HepG2 (cell line): ENCODE results near the gene PCDHGA7. TPM values are rescaled to one million over a fixed set of nuclear protein-coding genes. Genes with fewer than 3 reads are reported as not detected.

Experiments used
- ATAC-seq: fragments of 200-7000 bp; cut with Tn5 transposase; 3 replicates; pipeline ENCODE4 v1.9.1; 2020; ENCODE audit warnings: mild to moderate bottlenecking, moderate library complexity
- BruUV-seq: library from RNA; stranded (reverse); fragments of 400-500 nt; replicated peaks from 2 replicates; lab custom pipeline; 2021; lab: Mats Ljungman, UMichigan
- CTCF ChIA-PET: fragments of 300-600 bp; formaldehyde crosslinking; extraction: SDS; loops from one replicate; lab custom pipeline; 2021; ENCODE audit warnings: low total read pairs, inconsistent platforms, low intra/inter-chr PET ratio; lab: Yijun Ruan, JAX
- POLR2A ChIA-PET: fragments of 350-600 bp; sonication (Branson Sonifier 250); formaldehyde crosslinking; loops from one replicate; lab custom pipeline; 2020; ENCODE audit warnings: antibody characterized with exemption, inconsistent platforms; lab: Yijun Ruan, JAX
- DNase-seq: peaks from one replicate; pipeline ENCODE4 v3.0.0-alpha.2; 2015; ENCODE audit warnings: low spot score
- FAIRE-seq: peaks from 3 replicates; lab custom pipeline; 2011; peaks lifted over from hg19 to GRCh38; lab: Jason Lieb, UNC
- H2AFZ ChIP-seq: one replicate; pipeline ENCODE4 v1.6.1; 2011; ENCODE audit warnings: low read length, inconsistent platforms
- H3K27ac ChIP-seq: fragments of 300-600 bp; 3 replicates; pipeline ENCODE4 v1.8.0; 2011; ENCODE audit warnings: mixed run types, mild to moderate bottlenecking, mixed read lengths, low read length, inconsistent platforms; ENCODE audit not compliant: insufficient read depth; ENCODE audit errors: extremely low read length
- H3K27me3 ChIP-seq, 2 experiments: fragments of 200-600 bp in 1 of 2; 2 replicates in 1 of 2; 3 replicates in 1 of 2; pipeline versions ENCODE4 v1.6.0 to v1.8.0; 2011; ENCODE audit warnings: low read length in 2 of 2, mild to moderate bottlenecking in 2 of 2, moderate library complexity in 2 of 2, inconsistent platforms in 1 of 2; ENCODE audit not compliant: insufficient read depth in 2 of 2, control insufficient read depth in 1 of 2
- H3K36me3 ChIP-seq, 2 experiments: fragments of 200-600 bp in 1 of 2; replicated peaks in 1 of 2; 2 replicates in 1 of 2; 3 replicates in 1 of 2; pipeline versions ENCODE4 v1.5.1 to v1.8.0; 2011; ENCODE audit warnings: low read length in 2 of 2, inconsistent platforms in 1 of 2; ENCODE audit not compliant: insufficient read depth in 2 of 2, control insufficient read depth in 1 of 2
- H3K4me1 ChIP-seq: 2 replicates; pipeline ENCODE4 v1.5.1; 2012; ENCODE audit warnings: low read length, inconsistent platforms; ENCODE audit not compliant: insufficient read depth
- H3K4me2 ChIP-seq: 2 replicates; pipeline ENCODE4 v1.6.0; 2011; ENCODE audit warnings: low read depth, low read length, inconsistent platforms
- H3K4me3 ChIP-seq, 3 experiments: fragments of 200-600 bp in 1 of 3; sonication (generic), shearing (Covaris generic) in 1 of 3; replicated peaks in 1 of 3; 2 replicates each; pipeline ENCODE4 v1.5.1; 2011 to 2016; ENCODE audit warnings: low read length in 3 of 3, inconsistent platforms in 2 of 3, low read depth in 2 of 3, mild to moderate bottlenecking in 2 of 3, control low read depth in 1 of 3, mixed read lengths in 1 of 3; ENCODE audit not compliant: insufficient read depth in 1 of 3
- H3K79me2 ChIP-seq: one replicate; pipeline ENCODE4 v1.6.1; 2011; ENCODE audit warnings: low read length, inconsistent platforms; ENCODE audit not compliant: insufficient read depth
- H3K9ac ChIP-seq: 2 replicates; pipeline ENCODE4 v1.6.0; 2011; ENCODE audit warnings: mild to moderate bottlenecking, low read depth, low read length, inconsistent platforms; ENCODE audit not compliant: insufficient read depth
- H3K9me3 ChIP-seq: 2 replicates; pipeline ENCODE4 v1.5.1; 2012; ENCODE audit warnings: mild to moderate bottlenecking, low read length
- H4K20me1 ChIP-seq: 2 replicates; pipeline ENCODE4 v1.6.0; 2011; ENCODE audit warnings: inconsistent platforms, mild to moderate bottlenecking, low read length, moderate library complexity; ENCODE audit not compliant: insufficient read depth
- CTCF ChIP-seq: sonication (generic); formaldehyde crosslinking; IDR thresholded peaks from 2 replicates; pipeline ENCODE4 v1.5.0; 2020; ENCODE audit warnings: mild to moderate bottlenecking, missing genetic modification reagents, moderate library complexity
- HNRNPL ChIP-seq: fragments of 200-400 bp; formaldehyde crosslinking; IDR thresholded peaks from 2 replicates; pipeline ENCODE4 v1.6.1; 2017; ENCODE audit warnings: mild to moderate bottlenecking, low read depth, low read length
- LBX2 ChIP-seq: sonication (generic); formaldehyde crosslinking; IDR thresholded peaks from 2 replicates; pipeline ENCODE4 v1.5.0; 2020; ENCODE audit warnings: missing genetic modification reagents, mild to moderate bottlenecking, borderline replicate concordance
- POGZ ChIP-seq: sonication (generic); formaldehyde crosslinking; IDR thresholded peaks from 2 replicates; pipeline ENCODE4 v1.4.0; 2020; ENCODE audit warnings: mild to moderate bottlenecking, missing genetic modification reagents
- ZNF280D ChIP-seq: sonication (generic); formaldehyde crosslinking; IDR thresholded peaks from 2 replicates; pipeline ENCODE4 v1.5.1; 2020; ENCODE audit warnings: mild to moderate bottlenecking, missing genetic modification reagents
- WGBS: methylation state at CpG from one replicate; pipeline ENCODE4 v1.1.6; 2017; ENCODE audit warnings: low lambda C conversion rate; 5-methylcytosine and 5-hydroxymethylcytosine counted together
- in situ Hi-C: cut with HindIII; loops from 2 replicates; pipeline ENCODE4 v1.10.0; 2017; ENCODE audit warnings: low pct_unique_long_range_greater_than_20kb; ENCODE audit not compliant: extremely low pct_ligation_motif_present
- intact Hi-C: fragments of 100-400 bp; cut with micrococcal nuclease; formaldehyde crosslinking; loops from one replicate; pipeline ENCODE4 v1.10.0; 2022; ENCODE audit not compliant: unreplicated experiment
- polyA plus RNA-seq, 8 experiments: library from polyadenylated mRNA; depleted of rRNA in 3 of 8; stranded (reverse) in 7 of 8; unstranded in 1 of 8; fragments of >200 nt; fragmentation: Illumina TruSeq in 4 of 8; extraction: Trizol in 4 of 8; gene quantifications; 2 replicates each; pipeline versions ENCODE4 v1.2.1 to v1.2.3, GENCODE V29; 2011 to 2016; ENCODE audit warnings: low read depth in 4 of 8, missing spikeins in 1 of 8, mixed read lengths in 1 of 8; ENCODE audit not compliant: insufficient read depth in 1 of 8
- total RNA-seq, 5 experiments: library from RNA; depleted of rRNA; stranded (reverse); fragments of >200 nt; fragmentation: Illumina TruSeq; extraction: Trizol; gene quantifications; 2 replicates each; pipeline ENCODE4 v1.2.3, GENCODE V29; 2016; ENCODE audit warnings: low read depth in 1 of 5

Gene PCDHGA7
- total and polyA plus RNA-seq, 2 of the 13 experiments (the other 11 are each of a cell fraction or from before 2014, with no cell fraction given) = 0.11 to 0.31 TPM

- peaks cover 5% of the 10 kb centered on the region; the same call in 1 of the 2 replicates for H3K4me1 ChIP-seq
- POLR2A ChIA-PET = no interaction called here
- peaks cover 47% of the 10 kb centered on the region for H3K9me3 ChIP-seq
- no peak for ATAC-seq
- no peak within 1 kb of the TSS for H3K27ac ChIP-seq
- WGBS = 89% methylated on average over 38 of the region's 38 CpGs
- FAIRE-seq = no peak
- H2AFZ ChIP-seq = no peak within 1 kb of the TSS
- H3K9ac ChIP-seq = no peak within 1 kb of the TSS
- H3K27me3 ChIP-seq = no peaks in the 10 kb centered on the region
- DNase-seq = no peak
- H3K4me3 ChIP-seq = no peak within 1 kb of the TSS
- no peaks in the 10 kb centered on the region for H4K20me1 ChIP-seq
- TF ChIP-seq CTCF (CRISPR knock-in tag) = peak; percentile 17; the same call in 1 of the 2 replicates
- TF ChIP-seq HNRNPL = no peak
- no TSS peak for BruUV-seq
- in situ Hi-C loops (no loop called here), intact Hi-C loops (no loop called here)
- H3K36me3 ChIP-seq = no peaks in the 10 kb centered on the region
- CTCF ChIA-PET = no interaction called here
- H3K79me2 ChIP-seq = no peaks in the 10 kb centered on the region
- H3K4me2 ChIP-seq = no peak within 1 kb of the TSS
Measured at GRCh38 chr5:141392429-141393198, 10.1 kb downstream of the PCDHGA7 start, which contains the start of gene PCDHGA8. TSS of gene PCDHGA8 (plus strand) at chr5:141392633. CDS start at chr5:141392814, 181 bp downstream.

- Histone ChIP-seq H2AFZ (no peak overlapping the region), H3K4me3 (no peak overlapping the region), H3K4me1 (peaks cover 5% of the 10 kb centered on the region; the same call in 1 of the 2 replicates), H3K9ac (no peak overlapping the region), H3K27me3 (no peaks in the 10 kb centered on the region), H3K27ac (no peak overlapping the region), H3K36me3 (no peaks in the 10 kb centered on the region), H3K9me3 (peaks cover 51% of the 10 kb centered on the region), H3K4me2 (no peak overlapping the region), H4K20me1 (no peaks in the 10 kb centered on the region), H3K79me2 (no peaks in the 10 kb centered on the region)
- ATAC-seq (no peak), FAIRE-seq (no peak), DNase-seq (no peak)
- WGBS = 64% methylated on average over 16 of the region's 21 CpGs
- TF ChIP-seq POGZ (CRISPR knock-in tag) = no peak
- no peak for TF ChIP-seq LBX2
- no peak for TF ChIP-seq ZNF280D (CRISPR knock-in tag)
- intact Hi-C loops (no loop called here), in situ Hi-C loops (no loop called here)
- ChIA-PET POLR2A (no interaction called here), CTCF (no interaction called here)
- BruUV-seq = no TSS peak
Measured at GRCh38 chr5:141393267-141393666, 10.7 kb downstream of the PCDHGA7 start.
